Psoas muscle (tissue), 8 donors: ENCODE data around the gene DLD. TPM values are rescaled to one million over a fixed set of nuclear protein-coding genes. Genes with fewer than 3 reads are reported as not detected.

Experiments
- ATAC-seq, 4 donors: fragments of 200-7000 bp; cut with Tn5 transposase; one replicate each; pipeline ENCODE4 v1.9.1; 2020; ENCODE audit warnings: moderate library complexity in 3 of 4, mild to moderate bottlenecking in 2 of 4
- DNase-seq, 2 donors: peaks; one replicate each; pipeline ENCODE4 v3.0.0-alpha.2; 2020
- H3K27ac ChIP-seq: fragments of 200-600 bp; one replicate; pipeline ENCODE4 v1.8.0; 2022
- H3K27me3 ChIP-seq, 3 donors: fragments of 200-600 bp in 1 of 3; one replicate each; pipeline versions ENCODE4 v1.6.1 to v1.8.0; 2013 to 2022; ENCODE audit warnings: low read length in 2 of 3, mild to moderate bottlenecking in 2 of 3, moderate library complexity in 1 of 3; ENCODE audit not compliant: insufficient read depth in 3 of 3
- H3K36me3 ChIP-seq, 2 donors: fragments of 200-600 bp in 1 of 2; one replicate each; pipeline versions ENCODE4 v1.6.1 to v1.8.0; 2013 to 2022; ENCODE audit warnings: low read depth in 1 of 2, mild to moderate bottlenecking in 1 of 2, moderate library complexity in 1 of 2; ENCODE audit not compliant: insufficient read depth in 1 of 2
- H3K4me1 ChIP-seq: fragments of 200-600 bp; one replicate; pipeline ENCODE4 v1.8.0; 2022
- H3K4me3 ChIP-seq: fragments of 200-600 bp; one replicate; pipeline ENCODE4 v1.8.0; 2022; ENCODE audit warnings: mild to moderate bottlenecking
- H3K9me3 ChIP-seq: fragments of 200-600 bp; one replicate; pipeline ENCODE4 v1.8.0; 2022
- CTCF ChIP-seq: fragments of 200-600 bp; IDR thresholded peaks from one replicate; pipeline ENCODE4 v1.8.0; 2022; ENCODE audit warnings: antibody characterized with exemption
- WGBS, 3 donors: extraction: QIAGEN DNeasy Blood & Tissue Kit; methylation state at CpG; one replicate each; pipeline versions ENCODE4 v1.1.6 to v1.1.7; 2013; 5-methylcytosine and 5-hydroxymethylcytosine counted together
- intact Hi-C, 2 donors: fragments of 100-400 bp; cut with DNase I; formaldehyde crosslinking; loops; one replicate each; pipeline versions ENCODE4 v1.11.0 to v1.14.2; 2022
- polyA plus RNA-seq, 3 donors: library from polyadenylated mRNA; stranded (reverse); fragments of 200-250 nt; gene quantifications; one replicate each; pipeline ENCODE4 v1.2.3, GENCODE V29; 2013
- total RNA-seq, 4 donors: library from RNA; stranded (reverse); fragmentation: NEBNext Ultra II Directional in 2 of 4; extraction: Animal tissue kit (Norgen Biotek cat#: 25700) in 2 of 4; gene quantifications; one replicate each; pipeline versions ENCODE4 v1.2.1 to v1.2.4, GENCODE V29; 2021 to 2023
- donor health status: healthy with polysubstance abuse.
- donor health status: DM: no; HTN: no; CAD: no; lungs with moderate emphysema.
- donor health status: Bipolar disorder and iron deficiency.
- donor health status: healthy.
- donor health status: DM: yes; HTN: yes; CAD: no.
- donor health status: DM: no; HTN: no; CAD: no.
- donor health status: DM: no; HTN: no; CAD: no.
- donor health status: DM: yes; HTN: yes; CAD: no.

The DLD gene
- total and polyA plus RNA-seq, 7 donors: 136 to 284 (median 170) TPM

GRCh38 chr7:107854989-107855388 lies 36.0 kb upstream of the DLD start:
- DNase-seq: no peak
- intact Hi-C loops: no loop called here
- WGBS, 3 donors: 33 to 40% (median 33%) methylated on average over 4 of the region's 4 CpGs

DNA sequence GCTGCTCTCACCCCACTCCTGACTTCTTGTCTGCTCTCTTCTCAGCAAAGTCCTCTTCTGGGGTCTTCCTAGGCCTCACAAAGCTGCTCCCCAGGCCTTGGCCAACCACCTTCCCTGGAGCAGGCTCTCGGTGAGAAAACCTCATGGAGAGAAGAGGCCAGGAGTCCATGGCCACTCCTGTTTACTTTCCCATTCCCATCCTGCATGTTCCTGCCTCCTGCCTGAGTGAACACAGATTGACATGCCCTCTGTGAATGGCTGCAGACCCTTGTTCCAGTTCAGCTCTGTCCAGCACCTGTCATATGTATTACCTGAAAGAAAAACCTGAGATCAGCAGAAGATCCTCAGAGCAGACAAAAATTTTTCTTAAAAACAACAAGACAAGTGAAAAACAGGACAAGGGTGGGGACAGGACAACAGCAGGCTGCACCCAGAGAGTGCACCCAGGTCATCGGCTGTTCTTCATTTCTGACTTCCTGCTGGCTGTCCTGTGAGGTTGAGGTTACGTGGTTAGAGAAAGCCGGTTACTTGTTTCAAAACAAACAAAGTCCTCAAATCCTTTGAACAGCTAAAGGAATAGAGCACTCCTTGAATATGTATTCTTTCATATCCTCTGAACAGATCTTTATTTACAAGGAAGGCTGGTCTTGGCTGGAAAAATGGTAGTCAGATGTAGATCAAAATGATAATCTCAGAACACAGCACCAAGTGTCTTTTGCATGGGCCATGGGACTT lies 34.0 kb upstream of the DLD start:
- no peak for DNase-seq
- 67 to 84% (median 69%) methylated on average over 4 of the region's 4 CpGs for WGBS, 3 donors
- Histone ChIP-seq H3K36me3 (no peaks in the 10 kb centered on the region), H3K27ac (no peak overlapping the region), H3K9me3 (no peaks in the 10 kb centered on the region), H3K4me1 (peaks cover 20% of the 10 kb centered on the region), H3K27me3 (no peaks in the 10 kb centered on the region), H3K4me3 (no peak overlapping the region)
- ATAC-seq: no peak
- no peak for TF ChIP-seq CTCF
- intact Hi-C loops: no loop called here

More at GRCh38 chr7:107854989-107855388, 36.0 kb upstream of the DLD start:
- no peak for TF ChIP-seq CTCF
- peak in 2 of 4 donors; percentile 42 to 69 for ATAC-seq
- no peak overlapping the region for H3K4me3 ChIP-seq
- no peaks in the 10 kb centered on the region for H3K27me3 ChIP-seq
- no peaks in the 10 kb centered on the region for H3K9me3 ChIP-seq
- no peaks in the 10 kb centered on the region for H3K36me3 ChIP-seq
- peaks cover 14% of the 10 kb centered on the region for H3K4me1 ChIP-seq
- no peak overlapping the region for H3K27ac ChIP-seq

- Histone ChIP-seq H3K9me3 (no peaks in the 10 kb centered on the region), H3K27me3 (no peaks in the 10 kb centered on the region), H3K27ac (no peak overlapping the region), H3K4me3 (no peak overlapping the region), H3K36me3 (no peaks in the 10 kb centered on the region), H3K4me1 (peaks cover 20% of the 10 kb centered on the region)
- intact Hi-C loops: no loop called here
- ATAC-seq: no peak
- no peak for DNase-seq
- 56 to 68% (median 57%) methylated on average over 2 of the region's 2 CpGs for WGBS, 3 donors
- TF ChIP-seq CTCF: no peak
These were observed 33.5 kb upstream of the DLD start for GRCh38 chr7:107857541-107857912.

DNA sequence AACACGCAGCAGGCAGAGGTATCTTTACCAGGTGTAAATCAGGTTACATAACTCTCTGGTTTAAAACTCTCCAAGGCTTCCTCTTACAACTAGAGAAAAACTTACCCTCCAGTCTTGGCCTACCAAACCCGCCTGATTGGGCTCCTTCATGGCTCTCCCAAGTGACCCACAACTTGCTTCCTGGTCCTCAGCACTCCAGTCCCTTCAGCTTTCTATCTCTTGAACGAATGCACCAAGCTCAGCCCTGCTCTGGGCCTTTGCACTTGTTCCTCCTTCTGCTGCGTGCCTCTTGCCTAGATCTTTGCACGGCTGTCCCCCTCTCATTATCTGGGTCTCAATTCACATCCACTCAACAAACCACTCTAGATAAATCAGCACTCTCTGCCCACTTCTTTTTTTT lies 32.7 kb upstream of the DLD start:
- Histone ChIP-seq H3K27ac (no peak overlapping the region), H3K4me1 (peaks cover 20% of the 10 kb centered on the region), H3K36me3 (no peaks in the 10 kb centered on the region), H3K27me3 (no peaks in the 10 kb centered on the region), H3K9me3 (no peaks in the 10 kb centered on the region), H3K4me3 (no peak overlapping the region)
- WGBS, 3 donors: 86 to 94% (median 89%) methylated on average over 5 of the region's 5 CpGs
- DNase-seq (no peak), ATAC-seq (no peak)
- intact Hi-C loops: no loop called here
- no peak for TF ChIP-seq CTCF
